SK-N-SH treated with all-trans-retinoic acid at 6 μM for 48 hours (cell line): ENCODE data around the gene STAT2.
"Not testable (repeated sequence)": the region's sequence is repeated elsewhere in the genome, so short reads cannot be mapped to it uniquely, and the experiment has no call there.

Experiments used
- ATAC-seq: fragments of 200-7000 bp; cut with Tn5 transposase; 3 replicates; pipeline ENCODE4 v1.9.1; 2020; ENCODE audit warnings: mild to moderate bottlenecking, moderate library complexity
- ARNTL ChIP-seq: fragments of 450-650 bp; formaldehyde crosslinking; IDR thresholded peaks from 2 replicates; pipeline ENCODE4 v1.5.0; 2020; ENCODE audit warnings: low read depth, mild to moderate bottlenecking, moderate library complexity, borderline replicate concordance
- BACH2 ChIP-seq: fragments of 250-450 bp; sonication (Bioruptor Pico); IDR thresholded peaks from 2 replicates; pipeline ENCODE4 v1.9.0; 2021; ENCODE audit warnings: mild to moderate bottlenecking, borderline replicate concordance
- CSDC2 ChIP-seq: fragments of 250-450 bp; sonication (Bioruptor Pico); IDR thresholded peaks from 2 replicates; pipeline ENCODE4 v1.5.0; 2020; ENCODE audit warnings: mild to moderate bottlenecking, moderate library complexity
- ESRRG ChIP-seq: fragments of 250-450 bp; sonication (Bioruptor Pico); IDR thresholded peaks from 2 replicates; pipeline ENCODE4 v1.6.1; 2021; ENCODE audit warnings: mild to moderate bottlenecking
- GLIS3 ChIP-seq: fragments of 250-450 bp; sonication (Bioruptor Pico); IDR thresholded peaks from 2 replicates; pipeline ENCODE4 v1.5.0; 2020; ENCODE audit warnings: mild to moderate bottlenecking, moderate library complexity
- ISL1 ChIP-seq: fragments of 250-450 bp; sonication (Bioruptor Pico); IDR thresholded peaks from 2 replicates; pipeline ENCODE4 v2.1.2; 2022; ENCODE audit warnings: mild to moderate bottlenecking, moderate library complexity
- OSR1 ChIP-seq: fragments of 250-450 bp; sonication (Bioruptor Pico); IDR thresholded peaks from 2 replicates; pipeline ENCODE4 v1.8.0; 2022; ENCODE audit warnings: moderate library complexity, mild to moderate bottlenecking, inconsistent platforms
- PPARA ChIP-seq: fragments of 250-450 bp; sonication (Bioruptor Pico); IDR thresholded peaks from 2 replicates; pipeline ENCODE4 v1.5.0; 2020; ENCODE audit warnings: mild to moderate bottlenecking, borderline replicate concordance
- RARB ChIP-seq: fragments of 250-450 bp; sonication (Bioruptor Pico); IDR thresholded peaks from 2 replicates; pipeline ENCODE4 v1.8.0; 2021; ENCODE audit warnings: mild to moderate bottlenecking, moderate library complexity
- SNAI2 ChIP-seq: fragments of 250-450 bp; sonication (Bioruptor Pico); IDR thresholded peaks from 2 replicates; pipeline ENCODE4 v1.5.0; 2020; ENCODE audit warnings: mild to moderate bottlenecking, moderate library complexity
- TOX ChIP-seq: fragments of 250-450 bp; sonication (Bioruptor Pico); IDR thresholded peaks from 2 replicates; pipeline ENCODE4 v1.8.0; 2021; ENCODE audit warnings: mild to moderate bottlenecking, moderate library complexity, borderline replicate concordance
- ZC3H10 ChIP-seq: fragments of 250-450 bp; sonication (Bioruptor Pico); IDR thresholded peaks from 2 replicates; pipeline ENCODE4 v1.5.1; 2021; ENCODE audit warnings: mild to moderate bottlenecking, moderate library complexity
- ZFP3 ChIP-seq: fragments of 250-450 bp; sonication (Bioruptor Pico); IDR thresholded peaks from 2 replicates; pipeline ENCODE4 v1.5.0; 2020; ENCODE audit warnings: mild to moderate bottlenecking, moderate library complexity
- ZFP30 ChIP-seq: fragments of 450-650 bp; formaldehyde crosslinking; IDR thresholded peaks from 2 replicates; pipeline ENCODE4 v1.5.0; 2022; ENCODE audit warnings: mild to moderate bottlenecking, moderate library complexity
- ZNF565 ChIP-seq: fragments of 450-650 bp; formaldehyde crosslinking; conservative IDR thresholded peaks from 2 replicates; pipeline ENCODE4 v1.5.0; 2020; ENCODE audit warnings: low read depth, mild to moderate bottlenecking, moderate library complexity
- ZNF70 ChIP-seq: fragments of 450-650 bp; formaldehyde crosslinking; IDR thresholded peaks from 2 replicates; pipeline ENCODE4 v1.5.0; 2020; ENCODE audit warnings: mild to moderate bottlenecking, moderate library complexity
- ZNF8 ChIP-seq: fragments of 450-650 bp; formaldehyde crosslinking; IDR thresholded peaks from 2 replicates; pipeline ENCODE4 v1.5.0; 2020; ENCODE audit warnings: mild to moderate bottlenecking, moderate library complexity
- TF ChIP-seq, protein P1 (sequence below): fragments of 250-450 bp; sonication (Bioruptor Pico); IDR thresholded peaks from 2 replicates; pipeline ENCODE4 v1.5.1; 2020; ENCODE audit warnings: low read depth, mild to moderate bottlenecking, moderate library complexity
- TF ChIP-seq, protein P2 (sequence below): fragments of 250-450 bp; sonication (Bioruptor Pico); IDR thresholded peaks from 2 replicates; pipeline ENCODE4 v1.8.0; 2020; ENCODE audit warnings: mild to moderate bottlenecking, moderate library complexity, borderline replicate concordance
- TF ChIP-seq, protein P3 (sequence below): fragments of 250-450 bp; sonication (Bioruptor Pico); IDR thresholded peaks from 2 replicates; pipeline ENCODE4 v1.5.1; 2021; ENCODE audit warnings: mild to moderate bottlenecking, moderate library complexity
- TF ChIP-seq, protein P4 (sequence below): fragments of 250-450 bp; sonication (Bioruptor Pico); IDR thresholded peaks from 2 replicates; pipeline ENCODE4 v1.8.0; 2021; ENCODE audit warnings: low read depth, mild to moderate bottlenecking, moderate library complexity, borderline replicate concordance
- TF ChIP-seq, protein P5 (sequence below): fragments of 250-450 bp; sonication (Bioruptor Pico); IDR thresholded peaks from 2 replicates; pipeline ENCODE4 v1.5.0; 2020; ENCODE audit warnings: mild to moderate bottlenecking, moderate library complexity

The STAT2 gene

DNA sequence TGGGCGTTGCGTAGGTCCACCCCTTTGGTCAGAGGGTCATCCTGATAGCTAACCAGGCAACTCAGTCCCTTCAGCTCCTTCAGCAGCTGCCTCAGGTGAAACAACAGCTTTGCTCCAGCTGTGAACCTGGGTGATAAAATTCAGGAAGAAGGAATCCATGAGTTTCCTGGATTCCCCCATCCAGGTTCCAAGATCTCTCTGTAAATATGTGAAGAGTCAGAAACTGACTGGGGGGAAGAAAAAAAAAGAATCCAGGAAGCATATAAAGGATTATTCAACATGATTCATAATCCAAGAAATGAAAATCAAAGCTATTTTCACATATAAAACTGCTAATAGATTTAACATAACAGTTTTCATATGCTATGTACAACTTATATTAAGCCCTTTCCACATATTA, 8.6 kb downstream of the STAT2 start (continued):
- TF ChIP-seq ESRRG (CRISPR knock-in tag) = no peak
- TF ChIP-seq, protein P1, sequence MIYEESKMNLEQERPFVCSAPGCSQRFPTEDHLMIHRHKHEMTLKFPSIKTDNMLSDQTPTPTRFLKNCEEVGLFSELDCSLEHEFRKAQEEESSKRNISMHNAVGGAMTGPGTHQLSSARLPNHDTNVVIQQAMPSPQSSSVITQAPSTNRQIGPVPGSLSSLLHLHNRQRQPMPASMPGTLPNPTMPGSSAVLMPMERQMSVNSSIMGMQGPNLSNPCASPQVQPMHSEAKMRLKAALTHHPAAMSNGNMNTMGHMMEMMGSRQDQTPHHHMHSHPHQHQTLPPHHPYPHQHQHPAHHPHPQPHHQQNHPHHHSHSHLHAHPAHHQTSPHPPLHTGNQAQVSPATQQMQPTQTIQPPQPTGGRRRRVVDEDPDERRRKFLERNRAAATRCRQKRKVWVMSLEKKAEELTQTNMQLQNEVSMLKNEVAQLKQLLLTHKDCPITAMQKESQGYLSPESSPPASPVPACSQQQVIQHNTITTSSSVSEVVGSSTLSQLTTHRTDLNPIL (CRISPR knock-in tag) = no peak
- TF ChIP-seq, protein P2, sequence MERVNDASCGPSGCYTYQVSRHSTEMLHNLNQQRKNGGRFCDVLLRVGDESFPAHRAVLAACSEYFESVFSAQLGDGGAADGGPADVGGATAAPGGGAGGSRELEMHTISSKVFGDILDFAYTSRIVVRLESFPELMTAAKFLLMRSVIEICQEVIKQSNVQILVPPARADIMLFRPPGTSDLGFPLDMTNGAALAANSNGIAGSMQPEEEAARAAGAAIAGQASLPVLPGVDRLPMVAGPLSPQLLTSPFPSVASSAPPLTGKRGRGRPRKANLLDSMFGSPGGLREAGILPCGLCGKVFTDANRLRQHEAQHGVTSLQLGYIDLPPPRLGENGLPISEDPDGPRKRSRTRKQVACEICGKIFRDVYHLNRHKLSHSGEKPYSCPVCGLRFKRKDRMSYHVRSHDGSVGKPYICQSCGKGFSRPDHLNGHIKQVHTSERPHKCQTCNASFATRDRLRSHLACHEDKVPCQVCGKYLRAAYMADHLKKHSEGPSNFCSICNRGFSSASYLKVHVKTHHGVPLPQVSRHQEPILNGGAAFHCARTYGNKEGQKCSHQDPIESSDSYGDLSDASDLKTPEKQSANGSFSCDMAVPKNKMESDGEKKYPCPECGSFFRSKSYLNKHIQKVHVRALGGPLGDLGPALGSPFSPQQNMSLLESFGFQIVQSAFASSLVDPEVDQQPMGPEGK (CRISPR knock-in tag) = no peak
- no peak for TF ChIP-seq CSDC2
- TF ChIP-seq OSR1 (CRISPR knock-in tag) = no peak

DNA sequence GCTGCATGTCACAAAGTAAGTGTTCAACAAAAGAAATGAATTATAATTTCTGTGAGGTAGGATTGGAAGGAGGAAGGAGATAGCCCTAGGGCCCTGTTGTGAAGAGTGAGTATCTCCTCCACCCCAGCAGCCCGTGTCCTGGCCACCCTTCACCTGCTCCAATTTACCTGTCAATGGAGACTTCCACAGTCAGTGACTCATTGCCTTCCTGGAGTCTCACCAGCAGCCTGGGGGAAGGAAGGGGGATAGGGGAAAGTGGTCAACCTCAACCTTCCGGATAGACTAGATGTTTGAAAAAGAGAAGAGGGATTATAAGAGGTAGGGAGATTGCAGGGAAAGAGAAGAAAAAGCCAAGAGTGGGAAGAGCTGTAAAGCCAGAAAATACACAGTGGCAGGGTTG, 9.2 kb downstream of the STAT2 start:
- TF ChIP-seq, protein P1 (CRISPR knock-in tag) = no peak
- no peak for TF ChIP-seq OSR1 (CRISPR knock-in tag)
- no peak for TF ChIP-seq GLIS3 (CRISPR knock-in tag)
- TF ChIP-seq ZFP30 = no peak
- no peak for TF ChIP-seq BACH2 (CRISPR knock-in tag)
- TF ChIP-seq, protein P2 (CRISPR knock-in tag) = no peak
- no peak for TF ChIP-seq ZC3H10
- TF ChIP-seq, protein P3, sequence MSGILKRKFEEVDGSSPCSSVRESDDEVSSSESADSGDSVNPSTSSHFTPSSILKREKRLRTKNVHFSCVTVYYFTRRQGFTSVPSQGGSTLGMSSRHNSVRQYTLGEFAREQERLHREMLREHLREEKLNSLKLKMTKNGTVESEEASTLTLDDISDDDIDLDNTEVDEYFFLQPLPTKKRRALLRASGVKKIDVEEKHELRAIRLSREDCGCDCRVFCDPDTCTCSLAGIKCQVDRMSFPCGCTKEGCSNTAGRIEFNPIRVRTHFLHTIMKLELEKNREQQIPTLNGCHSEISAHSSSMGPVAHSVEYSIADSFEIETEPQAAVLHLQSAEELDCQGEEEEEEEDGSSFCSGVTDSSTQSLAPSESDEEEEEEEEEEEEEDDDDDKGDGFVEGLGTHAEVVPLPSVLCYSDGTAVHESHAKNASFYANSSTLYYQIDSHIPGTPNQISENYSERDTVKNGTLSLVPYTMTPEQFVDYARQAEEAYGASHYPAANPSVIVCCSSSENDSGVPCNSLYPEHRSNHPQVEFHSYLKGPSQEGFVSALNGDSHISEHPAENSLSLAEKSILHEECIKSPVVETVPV (CRISPR knock-in tag) = no peak
- no peak for TF ChIP-seq ESRRG (CRISPR knock-in tag)
- TF ChIP-seq ISL1 (CRISPR knock-in tag) = no peak
- no peak for TF ChIP-seq SNAI2 (CRISPR knock-in tag)
- no peak for TF ChIP-seq ZFP3 (CRISPR knock-in tag)
- TF ChIP-seq, protein P4, sequence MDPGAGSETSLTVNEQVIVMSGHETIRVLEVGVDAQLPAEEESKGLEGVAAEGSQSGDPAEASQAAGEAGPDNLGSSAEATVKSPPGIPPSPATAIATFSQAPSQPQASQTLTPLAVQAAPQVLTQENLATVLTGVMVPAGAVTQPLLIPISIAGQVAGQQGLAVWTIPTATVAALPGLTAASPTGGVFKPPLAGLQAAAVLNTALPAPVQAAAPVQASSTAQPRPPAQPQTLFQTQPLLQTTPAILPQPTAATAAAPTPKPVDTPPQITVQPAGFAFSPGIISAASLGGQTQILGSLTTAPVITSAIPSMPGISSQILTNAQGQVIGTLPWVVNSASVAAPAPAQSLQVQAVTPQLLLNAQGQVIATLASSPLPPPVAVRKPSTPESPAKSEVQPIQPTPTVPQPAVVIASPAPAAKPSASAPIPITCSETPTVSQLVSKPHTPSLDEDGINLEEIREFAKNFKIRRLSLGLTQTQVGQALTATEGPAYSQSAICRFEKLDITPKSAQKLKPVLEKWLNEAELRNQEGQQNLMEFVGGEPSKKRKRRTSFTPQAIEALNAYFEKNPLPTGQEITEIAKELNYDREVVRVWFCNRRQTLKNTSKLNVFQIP (CRISPR knock-in tag) = no peak
- ATAC-seq = no peak

DNA sequence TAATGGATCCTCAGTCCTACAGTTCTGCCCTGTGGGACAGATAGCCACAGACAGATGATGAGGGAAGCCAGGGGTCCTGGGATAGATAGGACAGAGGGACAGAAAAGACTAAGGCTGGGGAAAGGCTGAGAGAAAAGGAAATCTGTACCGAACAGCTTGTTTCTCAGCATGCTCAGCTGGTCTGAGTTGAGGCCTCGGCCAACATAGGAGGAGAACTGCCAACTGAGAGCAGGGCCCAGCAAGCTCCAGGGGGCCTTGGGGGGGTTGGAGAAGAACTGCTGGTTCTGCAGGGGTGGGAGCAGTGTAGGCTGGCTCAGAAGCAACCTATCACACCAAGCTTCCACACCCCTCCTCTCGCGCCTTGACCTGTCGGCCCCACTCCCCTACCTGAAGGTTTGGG, 11.1 kb downstream of the STAT2 start:
- no peak for TF ChIP-seq ZFP3 (CRISPR knock-in tag)
- no peak for TF ChIP-seq ESRRG (CRISPR knock-in tag)
- no peak for TF ChIP-seq PPARA (CRISPR knock-in tag)
- no peak for TF ChIP-seq TOX (CRISPR knock-in tag)
- TF ChIP-seq, protein P1 (CRISPR knock-in tag) = no peak
- no peak for TF ChIP-seq ZNF8 (CRISPR knock-in tag)
- no peak for TF ChIP-seq ZNF565 (CRISPR knock-in tag)
- TF ChIP-seq, protein P3 (CRISPR knock-in tag) = no peak
- TF ChIP-seq GLIS3 (CRISPR knock-in tag) = no peak
- no peak for TF ChIP-seq ZNF70 (CRISPR knock-in tag)
- no peak for TF ChIP-seq BACH2 (CRISPR knock-in tag)
- TF ChIP-seq ARNTL = no peak
- TF ChIP-seq, protein P5, sequence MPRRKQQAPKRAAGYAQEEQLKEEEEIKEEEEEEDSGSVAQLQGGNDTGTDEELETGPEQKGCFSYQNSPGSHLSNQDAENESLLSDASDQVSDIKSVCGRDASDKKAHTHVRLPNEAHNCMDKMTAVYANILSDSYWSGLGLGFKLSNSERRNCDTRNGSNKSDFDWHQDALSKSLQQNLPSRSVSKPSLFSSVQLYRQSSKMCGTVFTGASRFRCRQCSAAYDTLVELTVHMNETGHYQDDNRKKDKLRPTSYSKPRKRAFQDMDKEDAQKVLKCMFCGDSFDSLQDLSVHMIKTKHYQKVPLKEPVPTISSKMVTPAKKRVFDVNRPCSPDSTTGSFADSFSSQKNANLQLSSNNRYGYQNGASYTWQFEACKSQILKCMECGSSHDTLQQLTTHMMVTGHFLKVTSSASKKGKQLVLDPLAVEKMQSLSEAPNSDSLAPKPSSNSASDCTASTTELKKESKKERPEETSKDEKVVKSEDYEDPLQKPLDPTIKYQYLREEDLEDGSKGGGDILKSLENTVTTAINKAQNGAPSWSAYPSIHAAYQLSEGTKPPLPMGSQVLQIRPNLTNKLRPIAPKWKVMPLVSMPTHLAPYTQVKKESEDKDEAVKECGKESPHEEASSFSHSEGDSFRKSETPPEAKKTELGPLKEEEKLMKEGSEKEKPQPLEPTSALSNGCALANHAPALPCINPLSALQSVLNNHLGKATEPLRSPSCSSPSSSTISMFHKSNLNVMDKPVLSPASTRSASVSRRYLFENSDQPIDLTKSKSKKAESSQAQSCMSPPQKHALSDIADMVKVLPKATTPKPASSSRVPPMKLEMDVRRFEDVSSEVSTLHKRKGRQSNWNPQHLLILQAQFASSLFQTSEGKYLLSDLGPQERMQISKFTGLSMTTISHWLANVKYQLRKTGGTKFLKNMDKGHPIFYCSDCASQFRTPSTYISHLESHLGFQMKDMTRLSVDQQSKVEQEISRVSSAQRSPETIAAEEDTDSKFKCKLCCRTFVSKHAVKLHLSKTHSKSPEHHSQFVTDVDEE (CRISPR knock-in tag) = no peak
- no peak for TF ChIP-seq RARB (CRISPR knock-in tag)
- no peak for ATAC-seq

DNA sequence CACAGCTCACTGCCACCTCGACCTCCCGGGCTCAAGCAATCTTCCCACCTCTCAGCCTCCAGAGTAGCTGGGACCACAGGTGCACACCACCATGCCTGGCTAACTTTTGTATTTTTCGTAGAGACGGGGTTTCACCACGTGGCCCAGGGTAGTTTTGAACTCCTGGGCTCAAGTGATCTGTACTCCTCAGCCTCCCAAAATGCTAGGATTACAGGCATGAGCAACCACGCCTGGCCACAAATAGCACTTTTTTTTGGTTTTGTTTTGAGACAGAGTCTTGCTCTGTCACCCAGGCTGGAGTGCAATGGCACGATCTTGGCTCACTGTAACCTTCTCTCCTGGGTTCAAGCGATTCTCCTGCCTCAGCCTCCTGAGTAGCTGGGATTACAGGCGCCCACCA, 12.7 kb downstream of the STAT2 start:
- not testable (repeated sequence) for ATAC-seq
